GM23338 (cell line): Measurements from ENCODE around the gene IL11. TPM values are rescaled to one million over a fixed set of nuclear protein-coding genes. Genes with fewer than 3 reads are reported as not detected.

Experiments
- ATAC-seq: fragments of 200-7000 bp; cut with Tn5 transposase; 3 replicates; pipeline ENCODE4 v1.9.1; 2020
- DNase-seq: peaks from one replicate; pipeline ENCODE4 v3.0.0-alpha.2; 2015; ENCODE audit warnings: low spot score
- H2AFZ ChIP-seq: fragments of 200-600 bp; sonication (generic); 2 replicates; pipeline ENCODE4 v1.8.0; 2016; ENCODE audit warnings: antibody characterized with exemption, mild to moderate bottlenecking, moderate library complexity
- H3F3A ChIP-seq: fragments of 200-600 bp; sonication (generic); replicated peaks from 2 replicates; pipeline ENCODE4 v1.8.0; 2017; ENCODE audit warnings: antibody characterized with exemption, mixed run types, low read depth
- H3K27ac ChIP-seq: fragments of 200-600 bp; sonication (generic); 2 replicates; pipeline ENCODE4 v1.6.1; 2016; ENCODE audit warnings: low read depth
- H3K27me3 ChIP-seq: fragments of 200-600 bp; sonication (generic); 2 replicates; pipeline ENCODE4 v1.8.0; 2016; ENCODE audit warnings: mild to moderate bottlenecking, mixed run types, moderate library complexity; ENCODE audit not compliant: insufficient read depth
- H3K36me3 ChIP-seq: fragments of 200-600 bp; sonication (generic); 2 replicates; pipeline ENCODE4 v1.8.0; 2016; ENCODE audit warnings: mild to moderate bottlenecking; ENCODE audit not compliant: insufficient read depth
- H3K4me1 ChIP-seq: fragments of 200-600 bp; sonication (generic); 2 replicates; pipeline ENCODE4 v1.8.0; 2016; ENCODE audit warnings: mild to moderate bottlenecking, moderate library complexity; ENCODE audit not compliant: insufficient read depth
- H3K4me2 ChIP-seq: fragments of 200-600 bp; sonication (generic); 2 replicates; pipeline ENCODE4 v1.7.1; 2017; ENCODE audit warnings: mixed run types
- H3K4me3 ChIP-seq: fragments of 200-600 bp; sonication (generic); 2 replicates; pipeline ENCODE4 v1.6.1; 2016; ENCODE audit warnings: mixed run types
- H3K79me2 ChIP-seq: fragments of 200-600 bp; sonication (generic); replicated peaks from 2 replicates; pipeline ENCODE4 v1.8.0; 2017; ENCODE audit warnings: mild to moderate bottlenecking; ENCODE audit not compliant: insufficient read depth
- H3K9me2 ChIP-seq: fragments of 200-600 bp; sonication (generic); 2 replicates; pipeline ENCODE4 v1.8.0; 2017; ENCODE audit not compliant: insufficient read depth
- H4K20me1 ChIP-seq: fragments of 200-600 bp; sonication (generic); replicated peaks from 2 replicates; pipeline ENCODE4 v1.8.0; 2017; ENCODE audit warnings: mild to moderate bottlenecking; ENCODE audit not compliant: insufficient read depth
- H3K27ac Mint-ChIP-seq: 2 replicates; pipeline ENCODE4 v1.8.0; 2020; ENCODE audit warnings: inconsistent platforms, mild to moderate bottlenecking, moderate library complexity, mixed read lengths
- H3K27me3 Mint-ChIP-seq: 3 replicates; pipeline ENCODE4 v1.8.0; 2022; ENCODE audit warnings: low read depth, mild to moderate bottlenecking, moderate library complexity, mixed read lengths, inconsistent platforms; ENCODE audit not compliant: insufficient read depth, poor library complexity
- H3K36me3 Mint-ChIP-seq: 3 replicates; pipeline ENCODE4 v1.8.0; 2021; ENCODE audit warnings: low read depth, mild to moderate bottlenecking, inconsistent platforms, moderate library complexity, mixed read lengths
- H3K4me1 Mint-ChIP-seq: 3 replicates; pipeline ENCODE4 v1.8.0; 2020; ENCODE audit warnings: mild to moderate bottlenecking, inconsistent platforms, mixed read lengths
- H3K4me3 Mint-ChIP-seq: 3 replicates; pipeline ENCODE4 v1.8.0; 2021; ENCODE audit warnings: moderate library complexity, mild to moderate bottlenecking, inconsistent platforms, mixed read lengths
- H3K9me3 Mint-ChIP-seq: 3 replicates; pipeline ENCODE4 v1.8.0; 2020; ENCODE audit warnings: moderate library complexity, mild to moderate bottlenecking, inconsistent platforms, mixed read lengths
- CREB1 ChIP-seq: fragments of 250-450 bp; sonication (Bioruptor Pico); IDR thresholded peaks from 2 replicates; pipeline ENCODE4 v1.5.0; 2020; ENCODE audit warnings: low read depth, mild to moderate bottlenecking, moderate library complexity
- EZH2 ChIP-seq: fragments of 200-600 bp; sonication (generic); IDR thresholded peaks from one replicate; pipeline ENCODE4 v1.8.0; 2017; ENCODE audit warnings: antibody characterized with exemption, mild to moderate bottlenecking, low read depth; ENCODE audit not compliant: unreplicated experiment
- EZH2phosphoT487 ChIP-seq: fragments of 200-600 bp; sonication (generic); IDR thresholded peaks from one replicate; pipeline ENCODE4 v1.8.1; 2018; ENCODE audit warnings: antibody characterized with exemption; ENCODE audit not compliant: unreplicated experiment
- JUNB ChIP-seq: IDR thresholded peaks from one replicate; pipeline ENCODE4 v1.6.1; 2016; ENCODE audit warnings: antibody characterized with exemption; ENCODE audit not compliant: unreplicated experiment
- NANOG ChIP-seq: IDR thresholded peaks from 2 replicates; pipeline ENCODE4 v1.6.1; 2016; ENCODE audit warnings: antibody characterized with exemption, borderline replicate concordance
- POLR2AphosphoS5 ChIP-seq: IDR thresholded peaks from 2 replicates; pipeline ENCODE4 v1.6.1; 2016; ENCODE audit warnings: antibody characterized with exemption, low read depth
- ZNF114 ChIP-seq: fragments of 250-450 bp; sonication (Bioruptor Pico); IDR thresholded peaks from 2 replicates; pipeline ENCODE4 v1.5.0; 2020; ENCODE audit warnings: mild to moderate bottlenecking, moderate library complexity
- ZNF331 ChIP-seq: fragments of 250-450 bp; sonication (Bioruptor Pico); IDR thresholded peaks from 2 replicates; pipeline ENCODE4 v1.5.0; 2020; ENCODE audit warnings: low read depth, mild to moderate bottlenecking, moderate library complexity
- polyA plus RNA-seq: library from polyadenylated mRNA; unstranded; fragments of >200 nt; fragmentation: Nextera tagmentation; extraction: Ambion mirVana; gene quantifications from 2 replicates; pipeline ENCODE4 v1.2.1, GENCODE V29; 2016
- total RNA-seq: library from RNA; depleted of rRNA; stranded (reverse); fragments of >200 nt; shearing (Covaris generic); gene quantifications from 2 replicates; pipeline ENCODE4 v1.2.3, GENCODE V29; 2014
- TF ChIP-seq, protein P1 (sequence below): fragments of 250-450 bp; sonication (Bioruptor Pico); IDR thresholded peaks from 2 replicates; pipeline ENCODE4 v1.5.0; 2020; ENCODE audit warnings: mild to moderate bottlenecking, moderate library complexity
- TF ChIP-seq, protein P2 (sequence below), 2 experiments: fragments of 200-600 bp in 1 of 2; sonication (generic) in 1 of 2; conservative IDR thresholded peaks; 2 replicates each; pipeline versions ENCODE4 v1.5.1 to v1.6.1; 2016 to 2017; ENCODE audit warnings: antibody characterized with exemption in 2 of 2, low read depth in 2 of 2, mild to moderate bottlenecking in 2 of 2, moderate library complexity in 1 of 2
- TF ChIP-seq, protein P3 (sequence below): IDR thresholded peaks from 2 replicates; pipeline ENCODE4 v1.6.1; 2016; ENCODE audit warnings: antibody characterized with exemption

Gene IL11
- total and polyA plus RNA-seq, 2 experiments from 2014 or later, result 0.58 to 2.2 TPM

DNA sequence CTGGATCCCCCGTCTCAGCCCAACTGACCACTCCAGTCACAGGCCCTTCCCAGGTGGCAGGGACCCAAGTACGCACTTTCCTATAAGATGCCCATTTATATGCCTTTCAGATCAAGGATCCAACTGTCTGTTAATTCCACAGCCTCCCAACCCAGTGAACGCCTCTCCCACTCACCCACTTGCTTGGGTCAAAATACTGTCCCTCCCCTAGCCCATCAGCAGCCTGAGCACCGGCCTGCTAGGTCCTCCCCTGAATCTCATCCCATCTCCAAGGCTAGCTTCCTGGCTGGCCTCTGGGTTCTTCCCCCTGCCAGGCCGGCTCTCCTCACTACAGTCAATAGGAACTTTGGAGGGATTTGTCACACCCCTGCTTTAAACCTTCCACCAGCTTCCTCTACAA lies 35.4 kb upstream of the IL11 start (continued):
- TF ChIP-seq, protein P1, sequence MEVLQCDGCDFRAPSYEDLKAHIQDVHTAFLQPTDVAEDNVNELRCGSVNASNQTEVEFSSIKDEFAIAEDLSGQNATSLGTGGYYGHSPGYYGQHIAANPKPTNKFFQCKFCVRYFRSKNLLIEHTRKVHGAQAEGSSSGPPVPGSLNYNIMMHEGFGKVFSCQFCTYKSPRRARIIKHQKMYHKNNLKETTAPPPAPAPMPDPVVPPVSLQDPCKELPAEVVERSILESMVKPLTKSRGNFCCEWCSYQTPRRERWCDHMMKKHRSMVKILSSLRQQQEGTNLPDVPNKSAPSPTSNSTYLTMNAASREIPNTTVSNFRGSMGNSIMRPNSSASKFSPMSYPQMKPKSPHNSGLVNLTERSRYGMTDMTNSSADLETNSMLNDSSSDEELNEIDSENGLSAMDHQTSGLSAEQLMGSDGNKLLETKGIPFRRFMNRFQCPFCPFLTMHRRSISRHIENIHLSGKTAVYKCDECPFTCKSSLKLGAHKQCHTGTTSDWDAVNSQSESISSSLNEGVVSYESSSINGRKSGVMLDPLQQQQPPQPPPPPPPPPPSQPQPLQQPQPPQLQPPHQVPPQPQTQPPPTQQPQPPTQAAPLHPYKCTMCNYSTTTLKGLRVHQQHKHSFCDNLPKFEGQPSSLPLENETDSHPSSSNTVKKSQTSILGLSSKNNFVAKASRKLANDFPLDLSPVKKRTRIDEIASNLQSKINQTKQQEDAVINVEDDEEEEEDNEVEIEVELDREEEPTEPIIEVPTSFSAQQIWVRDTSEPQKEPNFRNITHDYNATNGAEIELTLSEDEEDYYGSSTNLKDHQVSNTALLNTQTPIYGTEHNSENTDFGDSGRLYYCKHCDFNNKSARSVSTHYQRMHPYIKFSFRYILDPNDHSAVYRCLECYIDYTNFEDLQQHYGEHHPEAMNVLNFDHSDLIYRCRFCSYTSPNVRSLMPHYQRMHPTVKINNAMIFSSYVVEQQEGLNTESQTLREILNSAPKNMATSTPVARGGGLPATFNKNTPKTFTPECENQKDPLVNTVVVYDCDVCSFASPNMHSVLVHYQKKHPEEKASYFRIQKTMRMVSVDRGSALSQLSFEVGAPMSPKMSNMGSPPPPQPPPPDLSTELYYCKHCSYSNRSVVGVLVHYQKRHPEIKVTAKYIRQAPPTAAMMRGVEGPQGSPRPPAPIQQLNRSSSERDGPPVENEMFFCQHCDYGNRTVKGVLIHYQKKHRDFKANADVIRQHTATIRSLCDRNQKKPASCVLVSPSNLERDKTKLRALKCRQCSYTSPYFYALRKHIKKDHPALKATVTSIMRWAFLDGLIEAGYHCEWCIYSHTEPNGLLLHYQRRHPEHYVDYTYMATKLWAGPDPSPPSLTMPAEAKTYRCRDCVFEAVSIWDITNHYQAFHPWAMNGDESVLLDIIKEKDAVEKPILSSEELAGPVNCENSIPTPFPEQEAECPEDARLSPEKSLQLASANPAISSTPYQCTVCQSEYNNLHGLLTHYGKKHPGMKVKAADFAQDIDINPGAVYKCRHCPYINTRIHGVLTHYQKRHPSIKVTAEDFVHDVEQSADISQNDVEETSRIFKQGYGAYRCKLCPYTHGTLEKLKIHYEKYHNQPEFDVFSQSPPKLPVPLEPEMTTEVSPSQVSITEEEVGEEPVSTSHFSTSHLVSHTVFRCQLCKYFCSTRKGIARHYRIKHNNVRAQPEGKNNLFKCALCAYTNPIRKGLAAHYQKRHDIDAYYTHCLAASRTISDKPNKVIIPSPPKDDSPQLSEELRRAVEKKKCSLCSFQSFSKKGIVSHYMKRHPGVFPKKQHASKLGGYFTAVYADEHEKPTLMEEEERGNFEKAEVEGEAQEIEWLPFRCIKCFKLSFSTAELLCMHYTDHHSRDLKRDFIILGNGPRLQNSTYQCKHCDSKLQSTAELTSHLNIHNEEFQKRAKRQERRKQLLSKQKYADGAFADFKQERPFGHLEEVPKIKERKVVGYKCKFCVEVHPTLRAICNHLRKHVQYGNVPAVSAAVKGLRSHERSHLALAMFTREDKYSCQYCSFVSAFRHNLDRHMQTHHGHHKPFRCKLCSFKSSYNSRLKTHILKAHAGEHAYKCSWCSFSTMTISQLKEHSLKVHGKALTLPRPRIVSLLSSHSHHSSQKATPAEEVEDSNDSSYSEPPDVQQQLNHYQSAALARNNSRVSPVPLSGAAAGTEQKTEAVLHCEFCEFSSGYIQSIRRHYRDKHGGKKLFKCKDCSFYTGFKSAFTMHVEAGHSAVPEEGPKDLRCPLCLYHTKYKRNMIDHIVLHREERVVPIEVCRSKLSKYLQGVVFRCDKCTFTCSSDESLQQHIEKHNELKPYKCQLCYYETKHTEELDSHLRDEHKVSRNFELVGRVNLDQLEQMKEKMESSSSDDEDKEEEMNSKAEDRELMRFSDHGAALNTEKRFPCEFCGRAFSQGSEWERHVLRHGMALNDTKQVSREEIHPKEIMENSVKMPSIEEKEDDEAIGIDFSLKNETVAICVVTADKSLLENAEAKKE (CRISPR knock-in tag), result no peak
- TF ChIP-seq, protein P2, sequence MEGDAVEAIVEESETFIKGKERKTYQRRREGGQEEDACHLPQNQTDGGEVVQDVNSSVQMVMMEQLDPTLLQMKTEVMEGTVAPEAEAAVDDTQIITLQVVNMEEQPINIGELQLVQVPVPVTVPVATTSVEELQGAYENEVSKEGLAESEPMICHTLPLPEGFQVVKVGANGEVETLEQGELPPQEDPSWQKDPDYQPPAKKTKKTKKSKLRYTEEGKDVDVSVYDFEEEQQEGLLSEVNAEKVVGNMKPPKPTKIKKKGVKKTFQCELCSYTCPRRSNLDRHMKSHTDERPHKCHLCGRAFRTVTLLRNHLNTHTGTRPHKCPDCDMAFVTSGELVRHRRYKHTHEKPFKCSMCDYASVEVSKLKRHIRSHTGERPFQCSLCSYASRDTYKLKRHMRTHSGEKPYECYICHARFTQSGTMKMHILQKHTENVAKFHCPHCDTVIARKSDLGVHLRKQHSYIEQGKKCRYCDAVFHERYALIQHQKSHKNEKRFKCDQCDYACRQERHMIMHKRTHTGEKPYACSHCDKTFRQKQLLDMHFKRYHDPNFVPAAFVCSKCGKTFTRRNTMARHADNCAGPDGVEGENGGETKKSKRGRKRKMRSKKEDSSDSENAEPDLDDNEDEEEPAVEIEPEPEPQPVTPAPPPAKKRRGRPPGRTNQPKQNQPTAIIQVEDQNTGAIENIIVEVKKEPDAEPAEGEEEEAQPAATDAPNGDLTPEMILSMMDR (conservative IDR thresholded peaks at IDR 0.05; ENCODE audit: low read depth in 2 of 2), result no peak

DNA sequence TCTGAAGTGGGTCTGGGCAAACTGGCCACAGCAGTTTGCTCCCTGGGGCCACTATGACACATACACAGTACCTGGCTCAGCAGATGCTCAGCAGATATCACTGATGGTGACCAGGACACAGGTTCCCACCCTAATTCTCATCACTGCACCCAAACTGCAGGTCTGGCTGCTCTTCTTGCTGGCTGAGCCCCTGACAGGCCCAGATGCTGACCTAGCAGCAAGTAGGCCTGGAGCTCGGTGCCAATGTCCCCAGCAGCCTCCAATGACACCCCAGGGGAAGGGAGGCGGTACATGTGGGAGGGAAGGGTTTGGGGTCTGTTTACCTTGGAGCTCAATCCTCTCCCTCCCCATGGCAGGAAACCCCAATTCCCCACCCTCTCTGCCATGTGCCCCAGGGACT lies 32.2 kb upstream of the IL11 start:
- peaks cover under 1% of the 10 kb centered on the region for H3K9me3 Mint-ChIP-seq
- H3K4me1 Mint-ChIP-seq, result peaks cover 29% of the 10 kb centered on the region
- no peaks in the 10 kb centered on the region for H3K27me3 ChIP-seq
- peaks cover 44% of the 10 kb centered on the region for H3K79me2 ChIP-seq
- H3K4me3 ChIP-seq, result no peak overlapping the region
- H3F3A ChIP-seq, result peaks cover 68% of the 10 kb centered on the region
- H3K36me3 ChIP-seq, result peaks cover 51% of the 10 kb centered on the region
- no peak overlapping the region for H3K27ac Mint-ChIP-seq
- no peak overlapping the region for H3K27ac ChIP-seq
- ATAC-seq (no peak), DNase-seq (no peak)
- H2AFZ ChIP-seq, result no peak overlapping the region
- H3K36me3 Mint-ChIP-seq, result peaks cover 65% of the 10 kb centered on the region
- H3K4me2 ChIP-seq, result no peak overlapping the region
- H3K4me3 Mint-ChIP-seq, result no peak overlapping the region
- H4K20me1 ChIP-seq, result peaks cover 60% of the 10 kb centered on the region
- peaks cover 21% of the 10 kb centered on the region for H3K4me1 ChIP-seq
- no peaks in the 10 kb centered on the region for H3K9me2 ChIP-seq
- H3K27me3 Mint-ChIP-seq, result peaks cover 15% of the 10 kb centered on the region
- TF ChIP-seq, protein P3, sequence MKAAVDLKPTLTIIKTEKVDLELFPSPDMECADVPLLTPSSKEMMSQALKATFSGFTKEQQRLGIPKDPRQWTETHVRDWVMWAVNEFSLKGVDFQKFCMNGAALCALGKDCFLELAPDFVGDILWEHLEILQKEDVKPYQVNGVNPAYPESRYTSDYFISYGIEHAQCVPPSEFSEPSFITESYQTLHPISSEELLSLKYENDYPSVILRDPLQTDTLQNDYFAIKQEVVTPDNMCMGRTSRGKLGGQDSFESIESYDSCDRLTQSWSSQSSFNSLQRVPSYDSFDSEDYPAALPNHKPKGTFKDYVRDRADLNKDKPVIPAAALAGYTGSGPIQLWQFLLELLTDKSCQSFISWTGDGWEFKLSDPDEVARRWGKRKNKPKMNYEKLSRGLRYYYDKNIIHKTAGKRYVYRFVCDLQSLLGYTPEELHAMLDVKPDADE, result no peak
- TF ChIP-seq JUNB, result no peak
- TF ChIP-seq, protein P2 (conservative IDR thresholded peaks at IDR 0.05; ENCODE audit: low read depth in 2 of 2), result no peak
- no peak for TF ChIP-seq ZNF114 (CRISPR knock-in tag)
- no peak for TF ChIP-seq POLR2AphosphoS5
- TF ChIP-seq CREB1 (CRISPR knock-in tag), result no peak
- no peak for TF ChIP-seq EZH2phosphoT487
- no peak for TF ChIP-seq NANOG
- no peak for TF ChIP-seq EZH2
- no peak for TF ChIP-seq ZNF331 (CRISPR knock-in tag)
